Right atrium auricular region (tissue), 2 donors: ENCODE data around the gene LYPD3. TPM values are rescaled to one million over a fixed set of nuclear protein-coding genes. Genes with fewer than 3 reads are reported as not detected.

Source experiments
- DNase-seq: peaks from one replicate; pipeline ENCODE4 v3.0.0-alpha.2; 2019; ENCODE audit warnings: low spot score
- H3K27ac ChIP-seq, 2 donors: fragments of 200-600 bp; sonication (generic); 1 replicate in 1 of 2; 2 replicates in 1 of 2; pipeline ENCODE4 v1.5.1; 2016 to 2019
- H3K27me3 ChIP-seq, 2 donors: fragments of 200-600 bp; sonication (generic); one replicate each; pipeline versions ENCODE4 v1.5.1 to v1.6.0; 2017 to 2019
- H3K36me3 ChIP-seq: fragments of 200-600 bp; sonication (generic); one replicate; pipeline ENCODE4 v1.5.1; 2016
- H3K4me1 ChIP-seq, 2 donors: fragments of 200-600 bp; sonication (generic); one replicate each; pipeline versions ENCODE4 v1.5.1 to v1.6.0; 2017 to 2019
- H3K4me3 ChIP-seq, 2 donors: fragments of 200-600 bp; sonication (generic); 1 replicate in 1 of 2; 2 replicates in 1 of 2; pipeline ENCODE4 v1.5.1; 2017 to 2019; ENCODE audit warnings: mild to moderate bottlenecking in 1 of 2, moderate library complexity in 1 of 2
- H3K9me3 ChIP-seq, 2 donors: fragments of 200-600 bp; sonication (generic); one replicate each; pipeline ENCODE4 v1.5.1; 2019
- total RNA-seq, 2 donors: library from RNA; depleted of rRNA; stranded (reverse); fragments of >200 nt; gene quantifications; one replicate each; pipeline ENCODE4 v1.1.0, GENCODE V29; 2016
- TF ChIP-seq, protein P1 (sequence below), 2 donors: fragments of 200-600 bp; sonication (generic); IDR thresholded peaks; one replicate each; pipeline ENCODE4 v1.5.1; 2019; ENCODE audit warnings: antibody characterized with exemption in 2 of 2

Gene LYPD3
- total RNA-seq, 2 donors from 2014 or later = 0.90 TPM; not detected in 1

DNA sequence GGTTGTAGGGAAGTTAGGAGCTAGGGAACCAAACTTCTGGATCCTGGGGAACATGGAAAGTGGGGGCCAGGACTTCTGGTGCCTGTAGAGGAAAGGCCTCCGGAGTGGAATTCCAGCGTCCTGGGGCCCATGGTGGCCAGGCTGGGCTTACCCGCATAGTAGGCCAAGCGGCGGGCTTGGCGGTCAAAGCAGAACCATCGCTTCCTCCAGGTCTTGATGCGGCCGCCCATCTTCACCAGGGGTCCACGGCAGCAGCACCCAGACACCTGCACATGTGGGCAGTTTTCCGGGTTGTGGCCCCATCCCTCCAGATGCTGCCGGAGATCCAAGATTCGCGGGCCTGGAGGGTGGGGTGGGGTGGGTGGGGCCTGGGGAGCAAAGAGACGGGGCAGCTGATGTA lies 13.8 kb upstream of the LYPD3 start:
- TF ChIP-seq, protein P1, sequence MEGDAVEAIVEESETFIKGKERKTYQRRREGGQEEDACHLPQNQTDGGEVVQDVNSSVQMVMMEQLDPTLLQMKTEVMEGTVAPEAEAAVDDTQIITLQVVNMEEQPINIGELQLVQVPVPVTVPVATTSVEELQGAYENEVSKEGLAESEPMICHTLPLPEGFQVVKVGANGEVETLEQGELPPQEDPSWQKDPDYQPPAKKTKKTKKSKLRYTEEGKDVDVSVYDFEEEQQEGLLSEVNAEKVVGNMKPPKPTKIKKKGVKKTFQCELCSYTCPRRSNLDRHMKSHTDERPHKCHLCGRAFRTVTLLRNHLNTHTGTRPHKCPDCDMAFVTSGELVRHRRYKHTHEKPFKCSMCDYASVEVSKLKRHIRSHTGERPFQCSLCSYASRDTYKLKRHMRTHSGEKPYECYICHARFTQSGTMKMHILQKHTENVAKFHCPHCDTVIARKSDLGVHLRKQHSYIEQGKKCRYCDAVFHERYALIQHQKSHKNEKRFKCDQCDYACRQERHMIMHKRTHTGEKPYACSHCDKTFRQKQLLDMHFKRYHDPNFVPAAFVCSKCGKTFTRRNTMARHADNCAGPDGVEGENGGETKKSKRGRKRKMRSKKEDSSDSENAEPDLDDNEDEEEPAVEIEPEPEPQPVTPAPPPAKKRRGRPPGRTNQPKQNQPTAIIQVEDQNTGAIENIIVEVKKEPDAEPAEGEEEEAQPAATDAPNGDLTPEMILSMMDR (IDR thresholded peaks at IDR 0.05) = no peak
- no peak for DNase-seq

GRCh38 chr19:43478323-43478722 lies 12.9 kb upstream of the LYPD3 start:
- H3K9me3 ChIP-seq = no peaks in the 10 kb centered on the region
- no peaks in the 10 kb centered on the region for H3K27me3 ChIP-seq
- no peak for DNase-seq
- no peak overlapping the region for H3K27ac ChIP-seq
- no peaks in the 10 kb centered on the region for H3K36me3 ChIP-seq
- H3K4me1 ChIP-seq = peaks cover 0 to 12% of the 10 kb centered on the region in 2 donors
- no peak overlapping the region for H3K4me3 ChIP-seq
- TF ChIP-seq, protein P1 (IDR thresholded peaks at IDR 0.05) = no peak

More for the DNA sequence above, 13.8 kb upstream of the LYPD3 start:
- Histone ChIP-seq H3K4me1 (peaks cover 0 to 12% of the 10 kb centered on the region in 2 donors), H3K36me3 (no peaks in the 10 kb centered on the region), H3K27me3 (no peaks in the 10 kb centered on the region), H3K27ac (no peak overlapping the region), H3K4me3 (no peak overlapping the region), H3K9me3 (no peaks in the 10 kb centered on the region)

- Histone ChIP-seq H3K27me3 (no peaks in the 10 kb centered on the region), H3K9me3 (no peaks in the 10 kb centered on the region), H3K27ac (no peak overlapping the region), H3K4me3 (no peak overlapping the region), H3K4me1 (peaks cover 0 to 12% of the 10 kb centered on the region in 2 donors), H3K36me3 (no peaks in the 10 kb centered on the region)
- DNase-seq = no peak
- TF ChIP-seq, protein P1 (IDR thresholded peaks at IDR 0.05) = no peak
Observed at GRCh38 chr19:43476606-43477005, 11.2 kb upstream of the LYPD3 start.

- no peaks in the 10 kb centered on the region for H3K36me3 ChIP-seq
- H3K9me3 ChIP-seq = no peaks in the 10 kb centered on the region
- H3K27me3 ChIP-seq = no peaks in the 10 kb centered on the region
- DNase-seq = peak; percentile 95
- H3K4me3 ChIP-seq = peak overlapping the region; percentile 18 to 48
- peak overlapping the region; percentile 68 to 75 for H3K27ac ChIP-seq
- TF ChIP-seq, protein P1 (IDR thresholded peaks at IDR 0.05) = no peak
- H3K4me1 ChIP-seq = peaks cover 0 to 12% of the 10 kb centered on the region in 2 donors
Observed at GRCh38 chr19:43474986-43475705, 9.7 kb upstream of the LYPD3 start.

DNA sequence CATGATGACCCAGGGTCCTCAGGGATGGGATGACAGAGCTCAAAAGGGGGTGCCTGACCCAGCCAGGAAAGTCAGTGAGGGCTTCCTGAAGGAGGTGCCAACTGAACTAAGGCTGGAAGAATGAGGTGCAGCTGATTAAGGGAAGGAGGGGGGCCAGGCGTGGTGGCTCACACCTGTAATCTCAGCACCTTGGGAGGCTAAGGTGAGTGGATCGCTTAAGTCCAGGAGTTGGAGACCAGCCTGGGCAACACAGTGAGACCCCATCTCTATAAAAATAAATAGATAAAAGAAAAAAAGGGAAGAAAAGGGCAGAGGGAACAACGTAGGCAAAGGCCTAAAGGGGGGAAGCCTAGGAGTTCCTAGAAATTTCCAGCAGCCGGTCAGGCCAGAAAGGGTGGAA lies 9.1 kb upstream of the LYPD3 start:
- no peaks in the 10 kb centered on the region for H3K27me3 ChIP-seq
- peak overlapping the region in 1 of 2 donors; percentile 48 for H3K4me3 ChIP-seq
- TF ChIP-seq, protein P1 (IDR thresholded peaks at IDR 0.05) = no peak
- no peaks in the 10 kb centered on the region for H3K36me3 ChIP-seq
- no peak for DNase-seq
- H3K27ac ChIP-seq = peak overlapping the region; percentile 68 to 75
- H3K4me1 ChIP-seq = peaks cover 0 to 12% of the 10 kb centered on the region in 2 donors
- H3K9me3 ChIP-seq = no peaks in the 10 kb centered on the region
